ENCODE measurements around the gene RPRM. TPM values are rescaled to one million over a fixed set of nuclear protein-coding genes. Genes with fewer than 3 reads are reported as not detected.

The RPRM gene
- total RNA-seq, 1 donor from 2014 or later: 4.9 TPM

DNA sequence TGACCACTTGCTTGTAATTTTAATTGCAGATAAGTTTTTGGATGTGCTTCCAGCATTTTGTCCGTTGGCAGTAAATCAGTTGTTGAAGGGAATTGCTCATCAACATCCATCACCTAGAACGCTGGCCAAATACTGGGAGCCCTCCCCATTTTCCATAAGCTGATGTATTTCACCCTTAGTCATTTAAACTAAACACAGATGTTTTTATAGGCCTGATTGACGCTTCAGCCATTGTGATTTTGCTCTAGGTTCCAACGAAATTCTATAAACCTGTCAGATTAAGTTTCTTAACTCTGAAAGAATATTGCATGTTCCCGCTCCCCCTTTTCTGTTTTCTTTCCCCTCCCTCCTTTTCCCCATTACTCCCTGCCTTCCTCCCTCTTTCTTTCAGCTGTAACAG, 1.0 kb upstream of the RPRM start:
- Mint-ChIP-seq H3K36me3 (ENCODE audit: low read depth) (no peaks in the 10 kb centered on the region), H3K4me1 (peaks cover 43% of the 10 kb centered on the region), H3K4me3 (peak overlapping the region; percentile 92), H3K27ac (ENCODE audit: unreplicated experiment) (no peak overlapping the region), H3K27me3 (ENCODE audit: low read depth) (peaks cover 54% of the 10 kb centered on the region), H3K9me3 (no peaks in the 10 kb centered on the region)
- DNase-seq (ENCODE audit: low read depth, low spot score): no peak
- TF ChIP-seq, protein P1, sequence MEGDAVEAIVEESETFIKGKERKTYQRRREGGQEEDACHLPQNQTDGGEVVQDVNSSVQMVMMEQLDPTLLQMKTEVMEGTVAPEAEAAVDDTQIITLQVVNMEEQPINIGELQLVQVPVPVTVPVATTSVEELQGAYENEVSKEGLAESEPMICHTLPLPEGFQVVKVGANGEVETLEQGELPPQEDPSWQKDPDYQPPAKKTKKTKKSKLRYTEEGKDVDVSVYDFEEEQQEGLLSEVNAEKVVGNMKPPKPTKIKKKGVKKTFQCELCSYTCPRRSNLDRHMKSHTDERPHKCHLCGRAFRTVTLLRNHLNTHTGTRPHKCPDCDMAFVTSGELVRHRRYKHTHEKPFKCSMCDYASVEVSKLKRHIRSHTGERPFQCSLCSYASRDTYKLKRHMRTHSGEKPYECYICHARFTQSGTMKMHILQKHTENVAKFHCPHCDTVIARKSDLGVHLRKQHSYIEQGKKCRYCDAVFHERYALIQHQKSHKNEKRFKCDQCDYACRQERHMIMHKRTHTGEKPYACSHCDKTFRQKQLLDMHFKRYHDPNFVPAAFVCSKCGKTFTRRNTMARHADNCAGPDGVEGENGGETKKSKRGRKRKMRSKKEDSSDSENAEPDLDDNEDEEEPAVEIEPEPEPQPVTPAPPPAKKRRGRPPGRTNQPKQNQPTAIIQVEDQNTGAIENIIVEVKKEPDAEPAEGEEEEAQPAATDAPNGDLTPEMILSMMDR (conservative IDR thresholded peaks at IDR 0.05): no peak

DNA sequence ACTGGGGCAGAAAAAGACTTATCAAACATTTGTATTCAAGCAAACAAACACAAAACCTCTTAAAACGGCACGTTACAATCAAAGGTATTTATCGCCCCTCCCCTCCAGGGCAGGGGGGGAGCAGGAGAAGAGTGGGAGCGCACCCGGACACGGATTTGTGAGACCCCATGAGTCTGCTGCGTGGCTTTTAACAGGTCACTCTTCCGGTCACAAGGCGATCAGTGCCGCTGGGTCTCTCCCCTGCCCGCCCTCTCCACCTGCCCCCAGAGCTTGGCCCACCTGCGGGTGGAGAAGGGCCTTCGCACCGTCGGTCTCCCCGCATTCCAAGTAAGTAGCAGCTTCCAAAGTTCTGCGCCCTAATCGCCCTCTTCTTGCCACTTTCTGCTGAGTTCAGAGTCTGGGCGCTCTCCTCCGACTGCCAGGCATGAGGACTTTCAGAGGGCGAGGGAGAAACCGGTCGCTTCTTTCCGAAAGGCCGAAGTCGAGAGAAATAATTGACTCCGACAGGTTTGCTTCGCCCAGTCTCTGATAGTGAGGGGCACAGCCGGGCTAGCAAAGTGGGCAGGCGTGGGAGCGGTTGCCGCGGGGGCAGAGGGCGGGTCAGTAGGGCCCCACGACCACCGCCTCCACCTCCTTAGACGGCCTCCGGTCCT, 800 bp downstream of the RPRM start:
- DNase-seq (ENCODE audit: low read depth, low spot score): peak; percentile 7
- peaks cover 59% of the 10 kb centered on the region for H3K27me3 Mint-ChIP-seq (ENCODE audit: low read depth)
- H3K4me3 Mint-ChIP-seq: peak overlapping the region; percentile 92
- H3K36me3 Mint-ChIP-seq (ENCODE audit: low read depth): no peaks in the 10 kb centered on the region
- TF ChIP-seq, protein P1 (conservative IDR thresholded peaks at IDR 0.05): no peak
- no peaks in the 10 kb centered on the region for H3K9me3 Mint-ChIP-seq
- H3K4me1 Mint-ChIP-seq: peaks cover 43% of the 10 kb centered on the region
- peak overlapping the region; percentile 81 for H3K27ac Mint-ChIP-seq (ENCODE audit: unreplicated experiment)

DNA sequence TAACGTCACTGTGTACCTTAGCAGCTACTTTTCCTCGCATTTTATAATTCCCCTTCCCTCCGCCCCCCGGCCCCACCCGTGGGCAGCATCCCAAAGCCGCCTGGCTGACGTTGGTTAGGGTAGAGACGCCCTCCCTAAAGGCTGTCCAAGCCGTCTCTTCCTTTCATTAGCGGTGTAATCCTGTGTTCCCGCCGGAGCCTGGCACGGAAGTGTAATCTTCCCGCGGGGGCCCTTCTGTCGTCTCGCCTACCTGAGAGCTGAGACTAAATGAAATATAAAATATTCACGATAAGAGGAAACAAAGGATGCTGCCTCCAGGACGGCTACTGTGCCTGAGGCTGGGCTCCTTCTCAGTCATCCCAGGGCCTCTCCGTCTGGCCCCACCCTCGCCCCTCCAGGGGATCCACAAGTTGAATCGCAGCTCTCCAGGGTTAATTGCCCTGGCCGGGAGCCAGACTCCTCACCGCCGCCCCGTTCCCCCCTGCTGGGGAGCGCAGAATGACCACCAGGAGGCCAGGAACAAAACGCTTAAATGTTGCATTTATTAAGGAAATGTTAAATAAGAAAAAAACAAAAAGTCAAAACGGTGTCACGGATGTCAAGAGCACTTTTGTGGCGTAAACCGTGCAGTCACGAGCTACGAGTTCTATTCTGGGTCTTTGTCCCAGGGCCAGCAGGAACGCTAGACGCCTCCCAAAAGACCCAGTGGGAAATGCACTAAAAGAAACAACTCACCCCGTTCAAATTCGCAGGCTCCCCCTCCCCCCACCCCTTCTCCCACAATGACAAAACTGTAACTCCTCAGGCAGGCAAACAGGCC, 1.5 kb downstream of the RPRM start:
- TF ChIP-seq, protein P1 (conservative IDR thresholded peaks at IDR 0.05): peak; percentile 61
- peak; percentile 9 for DNase-seq (ENCODE audit: low read depth, low spot score)
- Mint-ChIP-seq H3K27me3 (ENCODE audit: low read depth) (peaks cover 59% of the 10 kb centered on the region), H3K9me3 (no peaks in the 10 kb centered on the region), H3K36me3 (ENCODE audit: low read depth) (no peaks in the 10 kb centered on the region), H3K27ac (ENCODE audit: unreplicated experiment) (no peak overlapping the region), H3K4me3 (peak overlapping the region; percentile 92), H3K4me1 (peaks cover 43% of the 10 kb centered on the region)

DNA sequence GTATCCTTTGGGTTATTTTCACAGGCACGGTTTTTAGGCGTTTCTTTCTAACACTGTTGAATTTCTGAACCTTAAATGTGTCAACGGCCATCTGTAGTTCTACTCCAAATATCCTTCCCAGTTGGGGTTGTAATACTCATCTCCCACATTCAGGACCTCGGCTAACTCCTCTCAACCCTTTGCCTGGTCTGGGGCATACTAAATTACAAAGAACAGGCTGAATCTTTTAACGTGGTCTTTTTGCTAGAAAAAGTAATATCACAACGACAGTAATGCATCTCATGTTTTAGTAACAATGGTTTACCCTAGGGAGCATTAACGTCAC, 2.1 kb downstream of the RPRM start:
- peaks cover 43% of the 10 kb centered on the region for H3K4me1 Mint-ChIP-seq
- no peaks in the 10 kb centered on the region for H3K36me3 Mint-ChIP-seq (ENCODE audit: low read depth)
- DNase-seq (ENCODE audit: low read depth, low spot score): no peak
- no peak overlapping the region for H3K27ac Mint-ChIP-seq (ENCODE audit: unreplicated experiment)
- TF ChIP-seq, protein P1 (conservative IDR thresholded peaks at IDR 0.05): no peak
- H3K27me3 Mint-ChIP-seq (ENCODE audit: low read depth): peaks cover 59% of the 10 kb centered on the region
- no peaks in the 10 kb centered on the region for H3K9me3 Mint-ChIP-seq
- peak overlapping the region; percentile 92 for H3K4me3 Mint-ChIP-seq

DNA sequence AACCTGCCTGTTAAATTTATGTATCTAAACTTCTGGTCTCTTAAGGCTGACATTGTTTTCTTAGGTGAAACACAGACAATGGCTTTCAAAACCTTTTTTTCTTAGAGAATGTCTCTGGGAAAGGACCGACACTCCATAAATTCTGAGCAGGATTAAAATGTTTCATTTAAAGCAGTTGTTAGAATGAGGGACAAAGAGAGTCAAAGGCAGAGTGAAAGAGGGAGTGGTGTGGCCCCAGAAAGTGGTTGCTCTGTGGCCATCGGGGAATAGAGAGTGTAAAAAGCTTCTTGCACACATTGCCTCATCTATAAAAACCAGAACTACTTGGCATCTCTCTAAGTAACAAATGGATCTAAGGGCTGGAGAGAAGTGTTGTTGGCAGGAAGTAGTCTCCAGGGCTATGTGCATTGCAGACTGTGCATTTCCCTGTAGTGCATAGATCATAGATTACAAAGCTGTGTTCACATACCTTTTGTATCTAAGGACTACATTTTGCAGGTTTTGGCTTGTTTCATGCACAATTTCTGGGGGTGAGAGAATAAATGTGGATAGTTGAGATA, 3.6 kb downstream of the RPRM start:
- H3K4me3 Mint-ChIP-seq: peak overlapping the region; percentile 24
- no peaks in the 10 kb centered on the region for H3K36me3 Mint-ChIP-seq (ENCODE audit: low read depth)
- no peaks in the 10 kb centered on the region for H3K9me3 Mint-ChIP-seq
- TF ChIP-seq, protein P1 (conservative IDR thresholded peaks at IDR 0.05): no peak
- peaks cover 42% of the 10 kb centered on the region for H3K4me1 Mint-ChIP-seq
- DNase-seq (ENCODE audit: low read depth, low spot score): no peak
- peaks cover 56% of the 10 kb centered on the region for H3K27me3 Mint-ChIP-seq (ENCODE audit: low read depth)
- no peak overlapping the region for H3K27ac Mint-ChIP-seq (ENCODE audit: unreplicated experiment)
